Bone marrow (tissue), 2 donors: Measurements from ENCODE around the gene ZNFX1.
A peak's percentile ranks its signal among the peaks of the same experiment; 100 is the strongest.

Experiments
- DNase-seq, 2 donors: peaks; one replicate each; lab custom pipeline; 2025; lab: John Stamatoyannopoulos, UW

ZNFX1 gene

DNA sequence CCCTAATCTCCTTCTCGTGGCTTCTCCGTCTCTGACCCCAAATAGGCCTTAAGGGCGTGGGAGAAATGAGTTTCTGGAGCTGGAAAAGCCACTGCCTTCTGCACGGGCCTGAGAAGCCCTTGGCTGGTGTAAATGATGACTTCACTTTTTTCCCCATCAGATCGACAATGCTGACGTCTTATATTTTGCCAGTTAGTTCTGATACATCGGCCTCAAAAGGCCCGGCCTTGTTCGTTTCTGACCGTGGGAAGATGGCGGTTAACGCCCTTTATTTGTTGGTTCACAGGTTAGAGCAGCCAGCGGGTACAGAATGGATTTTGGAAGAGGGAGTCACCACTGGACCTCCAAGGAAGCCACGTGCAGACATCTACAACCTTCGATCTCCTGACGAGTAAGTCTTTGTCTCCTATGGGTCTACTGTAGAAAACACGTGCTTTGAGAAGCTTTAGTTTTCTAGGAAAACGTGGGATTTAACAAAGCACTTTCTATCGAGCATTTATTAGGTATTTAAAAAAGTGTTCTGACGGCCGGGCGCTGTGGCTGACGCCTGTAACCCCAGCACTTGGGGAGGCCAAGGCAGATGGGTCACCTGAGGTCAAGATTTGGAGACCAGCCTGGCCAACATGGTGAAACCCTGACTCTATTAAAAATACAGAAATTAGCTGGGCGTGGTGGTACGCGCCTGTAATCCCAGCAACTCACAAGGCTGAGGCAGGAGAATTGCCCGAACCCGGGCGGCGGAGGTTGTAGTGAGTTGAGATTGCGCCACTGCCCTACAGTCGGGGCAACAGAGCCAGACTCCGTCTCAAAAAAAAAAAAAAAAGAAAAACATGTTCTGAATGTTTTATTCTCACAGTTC, 1.2 kb upstream of the ZNFX1 start:
- DNase-seq, result no peak

DNA sequence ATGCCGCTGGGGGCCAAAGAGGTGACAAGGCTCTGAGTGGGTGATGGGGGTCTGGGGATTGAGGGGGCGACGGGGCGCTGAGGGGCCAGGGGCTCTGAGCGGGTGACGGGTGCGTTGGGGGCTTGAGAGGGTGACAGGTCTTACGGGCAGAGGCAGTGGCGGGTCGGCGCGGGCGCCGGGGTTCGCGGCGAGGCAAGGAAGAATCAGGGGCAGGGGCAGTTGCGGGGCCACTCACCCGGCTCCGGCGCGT, 146 bp downstream of the ZNFX1 start:
- no peak for DNase-seq

DNA sequence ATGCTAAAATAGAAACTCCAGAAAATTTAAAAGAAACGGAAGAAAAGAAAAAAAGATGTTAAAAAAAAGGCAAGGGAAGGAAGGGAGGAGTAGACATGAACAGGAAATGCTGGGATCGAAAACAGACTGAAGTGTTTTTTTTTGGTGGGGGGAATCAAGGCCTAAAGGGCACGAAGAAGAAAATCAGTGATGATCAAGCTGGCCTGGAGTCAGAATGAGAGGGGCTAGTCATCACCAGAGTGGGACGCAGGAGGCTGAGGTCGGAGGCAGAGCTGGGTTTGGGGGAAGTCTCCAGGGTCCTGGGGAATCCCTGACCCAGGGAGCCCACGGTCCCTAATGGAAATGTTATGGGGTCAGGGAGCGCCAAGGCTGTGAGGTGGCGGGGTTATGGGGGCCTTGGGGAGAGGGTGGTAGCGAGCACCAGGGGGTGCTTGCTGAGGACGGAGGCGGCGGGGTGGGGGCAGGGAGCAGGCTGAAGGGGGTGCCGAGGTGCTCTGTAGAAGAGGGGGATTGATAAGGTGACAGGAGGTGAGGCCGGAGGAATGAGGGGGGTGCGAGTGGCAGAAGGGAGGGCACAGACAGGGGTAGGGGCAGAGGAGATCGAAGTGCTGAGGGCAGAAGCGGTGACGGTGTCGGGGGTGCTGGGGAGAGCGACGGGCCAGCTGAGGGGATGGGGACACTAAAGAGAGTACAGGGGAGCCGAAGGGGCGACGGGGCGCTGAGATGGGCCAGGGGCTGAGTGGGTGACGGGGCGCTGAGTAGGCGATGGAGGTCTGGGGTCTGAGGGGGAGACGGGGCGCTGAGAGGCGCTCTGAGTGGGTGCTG, 684 bp downstream of the ZNFX1 start:
- DNase-seq, result peak in 1 of 2 donors; percentile 34

DNA sequence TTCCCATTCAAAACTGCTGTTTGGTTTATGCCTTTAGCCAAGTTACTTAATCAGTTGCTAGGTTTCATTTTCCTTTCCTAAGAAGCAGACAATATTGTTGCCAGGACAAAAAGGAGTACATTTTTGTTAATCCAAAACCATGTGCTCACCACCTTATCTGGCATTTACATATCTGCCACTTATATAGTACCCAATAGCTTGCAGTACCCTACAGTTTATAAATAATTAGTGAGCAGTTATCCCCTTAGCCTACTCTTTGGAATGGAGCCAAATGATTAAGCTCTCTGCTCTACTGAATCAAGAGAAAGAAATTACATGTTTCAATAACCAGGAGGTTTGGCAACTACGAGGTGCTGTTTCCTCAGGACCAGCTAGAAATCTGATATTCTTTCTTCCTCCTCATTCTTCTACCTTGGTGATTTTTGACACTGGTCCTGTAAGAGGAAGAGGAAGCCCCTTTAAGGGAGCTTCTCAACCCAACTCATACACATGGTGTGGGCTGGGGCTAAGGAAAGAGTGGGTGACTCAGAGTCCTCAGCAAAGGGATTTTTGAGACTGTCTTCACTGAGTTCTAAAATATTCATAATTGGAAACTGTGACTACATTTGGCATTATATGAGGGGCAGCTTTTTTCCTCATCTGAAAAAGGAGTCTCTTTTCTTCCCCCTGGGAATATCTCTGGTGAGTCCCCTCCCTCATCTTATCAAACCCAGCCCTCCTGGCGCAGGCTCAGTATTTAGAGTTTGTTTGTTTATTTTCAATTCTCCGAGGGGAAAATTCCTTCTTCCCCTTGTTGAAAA, 1.5 kb downstream of the ZNFX1 start:
- DNase-seq, result peak in 1 of 2 donors; percentile 78

DNA sequence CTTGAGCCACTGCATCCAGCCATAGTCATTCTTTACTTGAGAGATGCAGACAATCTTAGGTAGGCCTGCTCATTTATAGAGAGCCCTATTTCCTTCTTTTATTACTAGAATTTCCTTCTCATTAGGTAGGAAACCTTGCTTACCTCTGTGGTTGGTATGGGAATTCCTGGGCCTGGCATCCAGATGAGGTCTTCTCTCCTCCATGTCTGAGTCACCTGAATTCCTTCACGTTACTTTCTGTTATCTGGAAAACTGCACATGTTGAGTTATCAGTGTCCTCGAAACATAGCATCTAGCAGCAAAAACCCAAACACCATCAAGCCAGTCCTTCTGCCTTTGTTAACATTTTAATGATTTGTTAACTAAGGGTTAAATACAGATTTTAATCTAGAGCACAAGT, 2.2 kb downstream of the ZNFX1 start:
- no peak for DNase-seq

DNA sequence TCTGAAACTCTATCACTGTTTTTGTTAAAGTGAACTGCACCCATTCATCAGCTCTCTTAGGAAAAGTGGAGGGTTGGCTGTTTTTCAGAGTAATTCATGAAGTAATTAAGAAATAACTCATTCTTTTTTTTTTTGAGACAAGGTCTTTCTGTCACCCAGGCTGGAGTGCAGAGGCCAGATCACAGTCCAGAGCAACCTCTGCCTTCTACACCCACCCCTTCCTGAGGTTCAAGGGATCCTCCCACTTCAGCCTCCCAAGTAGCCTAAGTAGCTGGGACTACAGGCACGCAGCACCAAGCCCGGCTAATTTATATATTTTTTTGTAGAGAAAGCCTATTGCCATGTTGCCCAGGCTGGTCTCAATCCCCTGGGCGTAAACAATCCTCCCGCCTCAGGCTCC, 2.6 kb downstream of the ZNFX1 start:
- no peak for DNase-seq

- DNase-seq, result no peak
Measured at GRCh38 chr20:49273696-49274277, 4.1 kb downstream of the ZNFX1 start.

- no peak for DNase-seq
Measured at GRCh38 chr20:49272654-49273053, 5.2 kb downstream of the ZNFX1 start.

GRCh38 chr20:49270736-49271135, 7.1 kb downstream of the ZNFX1 start:
- no peak for DNase-seq

DNA sequence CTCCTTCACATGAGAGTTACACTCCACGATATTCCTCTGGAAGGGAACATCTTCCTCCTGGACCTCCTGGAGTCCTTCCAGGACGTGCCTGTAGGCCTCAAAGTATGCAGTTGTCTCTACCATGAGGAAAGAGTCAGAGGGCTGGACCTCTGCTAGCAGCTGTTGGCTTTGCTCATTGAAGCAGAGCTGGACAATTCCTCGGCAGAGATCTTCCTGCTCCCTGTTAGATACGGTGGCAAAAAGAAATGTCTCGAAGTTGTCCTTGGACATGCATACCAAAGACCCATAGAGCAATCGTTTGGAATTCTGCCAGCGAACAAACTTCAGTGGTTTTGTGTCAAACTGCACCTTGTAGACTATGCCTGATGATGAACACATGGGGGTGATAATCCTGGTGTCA, 7.7 kb downstream of the ZNFX1 start:
- no peak for DNase-seq

GRCh38 chr20:49268600-49269365, 9.1 kb downstream of the ZNFX1 start:
- no peak for DNase-seq

- DNase-seq, result no peak
Measured at GRCh38 chr20:49267327-49267726, 10.5 kb downstream of the ZNFX1 start.

GRCh38 chr20:49262444-49262843, 15.4 kb downstream of the ZNFX1 start:
- DNase-seq, result no peak

GRCh38 chr20:49261173-49261572, 16.7 kb downstream of the ZNFX1 start:
- DNase-seq, result no peak

GRCh38 chr20:49260218-49260617, 17.6 kb downstream of the ZNFX1 start:
- no peak for DNase-seq

DNA sequence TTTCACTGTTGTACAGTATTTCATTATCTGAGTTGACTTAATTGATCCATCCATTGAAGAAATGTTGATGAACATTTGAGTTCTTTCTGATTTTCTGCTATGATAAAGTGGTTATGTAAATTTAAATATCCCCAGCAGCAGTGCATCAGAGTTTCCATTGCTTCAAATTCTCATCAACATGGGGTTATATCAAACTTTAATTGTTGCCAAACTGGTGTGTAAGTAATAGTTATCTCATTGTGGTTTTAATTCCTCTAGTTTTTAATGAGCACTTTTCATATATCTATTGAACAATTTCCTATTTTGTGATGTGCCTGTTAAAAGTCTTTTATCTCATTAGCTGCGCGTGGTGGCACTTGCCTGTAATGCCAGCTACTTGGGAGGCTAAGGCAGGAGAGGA, 18.1 kb downstream of the ZNFX1 start:
- DNase-seq, result no peak

DNA sequence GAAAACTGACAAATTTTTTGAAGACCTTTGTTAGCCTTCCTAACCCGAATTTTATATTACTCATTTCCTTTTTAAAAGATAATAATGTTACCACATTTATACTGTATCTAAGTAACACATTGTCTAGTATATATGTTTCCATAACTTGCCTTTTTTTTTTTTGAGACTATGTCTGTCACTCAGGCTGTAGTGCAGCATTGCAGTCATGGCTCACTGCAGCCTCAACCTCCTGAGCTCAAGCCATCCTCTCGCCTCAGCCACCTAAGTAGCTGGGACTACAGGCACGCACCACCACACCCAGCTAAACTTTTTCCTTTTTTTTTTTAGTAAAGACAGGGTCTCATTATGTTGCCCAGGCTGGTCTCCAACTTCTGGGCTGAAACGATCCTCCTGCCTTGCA, 18.6 kb downstream of the ZNFX1 start:
- DNase-seq, result no peak

GRCh38 chr20:49256261-49256660, 21.6 kb downstream of the ZNFX1 start:
- no peak for DNase-seq

GRCh38 chr20:49252556-49253350, 25.1 kb downstream of the ZNFX1 start:
- DNase-seq, result no peak

DNA sequence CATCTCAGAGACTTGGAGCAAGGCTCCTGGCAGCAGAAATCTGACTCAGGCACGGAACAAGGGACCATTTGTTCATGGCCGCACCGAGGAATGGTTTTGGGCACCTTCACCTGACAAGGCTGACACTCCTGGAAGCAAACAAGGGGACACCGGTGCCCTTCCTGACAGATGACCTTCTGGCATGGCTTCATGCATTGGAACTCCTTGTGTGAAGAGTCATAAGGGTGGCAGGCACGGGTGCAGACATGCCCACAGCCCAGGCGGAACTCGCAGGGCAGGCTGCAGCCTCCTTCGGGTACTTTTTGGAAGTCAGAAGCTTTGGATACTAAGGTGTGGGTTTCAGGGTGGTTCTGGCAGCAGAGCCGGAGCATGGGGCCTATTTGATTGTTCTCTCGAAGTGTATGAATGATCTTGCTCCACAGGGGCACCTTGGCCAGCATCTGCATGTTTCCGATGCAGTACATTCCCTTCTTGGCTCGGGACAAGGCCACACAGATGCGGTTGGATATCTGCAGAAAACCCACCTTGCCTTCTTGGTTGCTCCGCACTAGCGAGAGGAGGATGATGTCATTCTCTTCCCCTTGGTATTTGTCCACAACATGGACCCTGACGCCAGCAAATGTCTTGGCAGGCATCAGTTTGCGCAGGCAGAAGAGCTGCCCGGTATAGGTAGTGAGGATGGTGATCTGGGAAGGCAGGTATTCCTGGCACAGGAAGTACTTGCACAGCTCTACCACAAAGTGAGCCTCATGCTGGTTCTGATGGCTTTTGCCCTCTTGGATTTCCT, 28.8 kb downstream of the ZNFX1 start:
- no peak for DNase-seq
